Brain microvascular endothelial cell (primary cell): Measurements from ENCODE around the gene RPS6KC1.

ENCODE experiments used
- DNase-seq: peaks from one replicate; pipeline ENCODE4 v3.0.0-alpha.2; 2020
- H3K27ac ChIP-seq: fragments of 250-450 bp; sonication (Bioruptor Pico); 2 replicates; pipeline ENCODE4 v1.5.1; 2020; ENCODE audit warnings: mild to moderate bottlenecking, moderate library complexity
- H3K27me3 ChIP-seq: fragments of 250-450 bp; sonication (Bioruptor Pico); replicated peaks from 2 replicates; pipeline ENCODE4 v1.5.1; 2020; ENCODE audit warnings: mild to moderate bottlenecking
- H3K36me3 ChIP-seq: fragments of 250-450 bp; sonication (Bioruptor Pico); replicated peaks from 2 replicates; pipeline ENCODE4 v1.5.1; 2020; ENCODE audit warnings: mild to moderate bottlenecking
- H3K4me3 ChIP-seq: 2 replicates; pipeline ENCODE4 v1.5.1; 2011; ENCODE audit warnings: low read depth, mild to moderate bottlenecking, control low read depth, low read length, moderate library complexity
- in situ Hi-C: cut with HindIII; loops from 2 replicates; pipeline ENCODE4 v1.10.0; 2017; ENCODE audit warnings: low sequenced_read_pairs, low pct_ligation_motif_present
- TF ChIP-seq, protein P1 (sequence below): IDR thresholded peaks from 2 replicates; pipeline ENCODE4 v1.5.1; 2011; ENCODE audit warnings: low read depth, mild to moderate bottlenecking, moderate library complexity, low read length, control low read depth, inconsistent platforms; ENCODE audit errors: missing control alignments

The RPS6KC1 gene

GRCh38 chr1:213276236-213276635 is 225.2 kb downstream of the RPS6KC1 start:
- Histone ChIP-seq H3K4me3 (no peak overlapping the region), H3K36me3 (peaks cover 4% of the 10 kb centered on the region), H3K27ac (no peak overlapping the region), H3K27me3 (no peaks in the 10 kb centered on the region)
- in situ Hi-C loops = no loop called here
- TF ChIP-seq, protein P1, sequence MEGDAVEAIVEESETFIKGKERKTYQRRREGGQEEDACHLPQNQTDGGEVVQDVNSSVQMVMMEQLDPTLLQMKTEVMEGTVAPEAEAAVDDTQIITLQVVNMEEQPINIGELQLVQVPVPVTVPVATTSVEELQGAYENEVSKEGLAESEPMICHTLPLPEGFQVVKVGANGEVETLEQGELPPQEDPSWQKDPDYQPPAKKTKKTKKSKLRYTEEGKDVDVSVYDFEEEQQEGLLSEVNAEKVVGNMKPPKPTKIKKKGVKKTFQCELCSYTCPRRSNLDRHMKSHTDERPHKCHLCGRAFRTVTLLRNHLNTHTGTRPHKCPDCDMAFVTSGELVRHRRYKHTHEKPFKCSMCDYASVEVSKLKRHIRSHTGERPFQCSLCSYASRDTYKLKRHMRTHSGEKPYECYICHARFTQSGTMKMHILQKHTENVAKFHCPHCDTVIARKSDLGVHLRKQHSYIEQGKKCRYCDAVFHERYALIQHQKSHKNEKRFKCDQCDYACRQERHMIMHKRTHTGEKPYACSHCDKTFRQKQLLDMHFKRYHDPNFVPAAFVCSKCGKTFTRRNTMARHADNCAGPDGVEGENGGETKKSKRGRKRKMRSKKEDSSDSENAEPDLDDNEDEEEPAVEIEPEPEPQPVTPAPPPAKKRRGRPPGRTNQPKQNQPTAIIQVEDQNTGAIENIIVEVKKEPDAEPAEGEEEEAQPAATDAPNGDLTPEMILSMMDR = no peak
- no peak for DNase-seq

DNA sequence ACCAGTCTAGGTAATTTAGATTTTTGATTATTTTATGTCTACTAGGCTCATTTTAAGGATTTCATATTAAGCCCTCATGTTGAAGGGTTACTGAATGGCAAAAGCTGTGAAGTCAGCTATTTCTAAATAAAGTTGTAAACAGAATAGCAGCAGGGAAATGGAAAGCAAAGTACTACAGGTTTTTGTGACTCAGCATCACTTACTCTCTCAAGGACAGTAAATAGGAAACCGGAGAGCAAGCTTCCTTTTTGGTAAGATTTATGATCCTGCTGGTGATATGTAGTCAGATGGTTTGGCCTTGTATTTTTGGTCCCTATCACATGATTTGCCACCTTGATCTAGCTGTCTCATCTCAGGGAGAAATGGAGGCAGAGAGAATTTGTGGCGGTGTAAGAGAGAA is 226.0 kb downstream of the RPS6KC1 start:
- Histone ChIP-seq H3K27ac (no peak overlapping the region), H3K36me3 (peaks cover 4% of the 10 kb centered on the region), H3K4me3 (no peak overlapping the region), H3K27me3 (no peaks in the 10 kb centered on the region)
- no peak for DNase-seq
- TF ChIP-seq, protein P1 = no peak
- in situ Hi-C loops = no loop called here

GRCh38 chr1:213279410-213279809 is 228.4 kb downstream of the RPS6KC1 start:
- TF ChIP-seq, protein P1 = no peak
- no peaks in the 10 kb centered on the region for H3K27me3 ChIP-seq
- H3K4me3 ChIP-seq = no peak overlapping the region
- H3K36me3 ChIP-seq = no peaks in the 10 kb centered on the region
- in situ Hi-C loops = no loop called here
- H3K27ac ChIP-seq = no peak overlapping the region
- no peak for DNase-seq

DNA sequence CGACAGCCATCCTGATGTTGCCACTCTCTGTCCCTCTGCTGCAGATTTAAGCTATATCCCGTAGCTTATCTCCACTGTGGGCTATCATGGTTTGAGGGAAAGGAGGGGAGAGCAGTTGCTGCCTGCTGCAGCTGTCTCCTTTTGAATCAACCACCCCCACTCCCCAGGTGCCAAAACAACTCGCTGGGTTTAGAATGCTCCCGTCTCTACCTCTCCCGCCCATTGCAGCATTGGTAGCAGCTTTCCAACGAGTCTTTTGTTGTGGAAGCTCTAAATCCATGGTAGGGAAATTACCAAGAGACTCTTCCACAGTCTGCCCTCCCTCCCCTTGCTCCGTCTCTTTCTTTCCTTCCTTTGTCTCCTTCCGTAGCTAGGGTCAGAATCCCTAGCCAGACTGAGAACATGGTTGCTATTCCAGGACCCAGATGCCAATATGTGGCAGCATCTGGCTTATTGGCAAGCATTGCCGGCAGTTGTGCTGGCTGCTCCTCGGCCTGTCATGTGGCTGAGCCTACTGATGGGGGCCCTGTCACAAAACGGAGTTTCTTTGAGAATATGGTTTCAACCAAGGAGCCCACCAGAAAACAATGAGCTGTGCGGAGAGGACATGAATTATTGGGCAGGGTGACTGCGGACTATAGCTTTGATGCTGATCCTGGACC is 230.7 kb downstream of the RPS6KC1 start:
- TF ChIP-seq, protein P1 = no peak
- Histone ChIP-seq H3K27ac (no peak overlapping the region), H3K4me3 (no peak overlapping the region), H3K36me3 (no peaks in the 10 kb centered on the region), H3K27me3 (no peaks in the 10 kb centered on the region)
- no peak for DNase-seq
- in situ Hi-C loops = no loop called here

DNA sequence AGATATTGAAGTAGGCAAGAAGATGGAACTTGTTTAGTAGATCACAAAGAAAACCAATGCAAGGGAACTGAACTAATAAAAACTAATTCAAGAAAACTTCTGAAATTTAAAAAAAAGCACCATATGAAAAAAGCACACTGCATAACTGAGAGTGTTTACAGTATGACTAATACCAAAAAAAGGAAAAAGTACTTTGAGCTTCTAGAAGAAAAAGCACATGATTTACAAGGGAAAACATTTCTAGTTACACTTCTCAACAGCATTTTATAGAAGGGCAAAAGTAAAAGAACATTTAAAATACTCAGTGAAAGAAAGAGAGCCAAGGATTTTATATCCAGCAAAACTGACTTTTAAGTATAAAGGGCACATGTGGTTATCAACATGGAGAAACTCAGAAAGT is 233.6 kb downstream of the RPS6KC1 start:
- Histone ChIP-seq H3K36me3 (no peaks in the 10 kb centered on the region), H3K27ac (peak overlapping the region; percentile 46), H3K27me3 (no peaks in the 10 kb centered on the region), H3K4me3 (no peak overlapping the region)
- DNase-seq = no peak
- in situ Hi-C loops = no loop called here
- TF ChIP-seq, protein P1 = no peak

DNA sequence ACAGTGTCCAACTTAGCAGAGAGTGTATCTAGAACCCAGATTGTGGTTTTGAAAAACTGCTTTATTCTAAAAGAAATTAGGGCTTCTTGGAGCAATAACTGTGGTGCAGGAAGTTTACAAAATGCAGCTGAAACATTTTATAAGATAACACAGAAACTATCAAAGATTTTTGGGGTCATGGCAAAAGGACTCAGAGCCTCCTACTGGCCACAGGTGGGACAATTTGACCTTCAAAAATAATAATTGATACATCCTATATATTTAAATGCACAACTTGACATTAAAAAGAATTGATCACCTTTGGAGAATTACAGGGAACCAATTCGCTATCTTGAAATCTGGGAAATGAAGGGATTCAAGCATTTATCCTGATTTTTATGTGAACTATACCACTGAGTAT is 235.2 kb downstream of the RPS6KC1 start:
- no peak overlapping the region for H3K4me3 ChIP-seq
- no peaks in the 10 kb centered on the region for H3K27me3 ChIP-seq
- H3K36me3 ChIP-seq = no peaks in the 10 kb centered on the region
- H3K27ac ChIP-seq = no peak overlapping the region
- no peak for DNase-seq
- in situ Hi-C loops = no loop called here
- TF ChIP-seq, protein P1 = peak; percentile 50
